ENCODE results near the gene GPR52.

- TF ChIP-seq TAF1 (IDR thresholded peaks at IDR 0.05; ENCODE audit: borderline replicate concordance, low read depth, low read length) (no peak), EZH2phosphoT487 (IDR thresholded peaks at IDR 0.05; ENCODE audit: borderline replicate concordance, low read depth) (no peak), MXI1 (IDR thresholded peaks at IDR 0.05; ENCODE audit: low read depth, low read length) (no peak), YY1 (IDR thresholded peaks at IDR 0.05; ENCODE audit: low read depth) (no peak), NFIC (IDR thresholded peaks at IDR 0.05; ENCODE audit: borderline replicate concordance) (no peak), USF1 (IDR thresholded peaks at IDR 0.05; ENCODE audit: borderline replicate concordance, low read depth) (no peak), CHD2 (IDR thresholded peaks at IDR 0.05; ENCODE audit: low read length, partially characterized antibody) (no peak), ELF1 (IDR thresholded peaks at IDR 0.05) (no peak)
- TF ChIP-seq, protein P1, sequence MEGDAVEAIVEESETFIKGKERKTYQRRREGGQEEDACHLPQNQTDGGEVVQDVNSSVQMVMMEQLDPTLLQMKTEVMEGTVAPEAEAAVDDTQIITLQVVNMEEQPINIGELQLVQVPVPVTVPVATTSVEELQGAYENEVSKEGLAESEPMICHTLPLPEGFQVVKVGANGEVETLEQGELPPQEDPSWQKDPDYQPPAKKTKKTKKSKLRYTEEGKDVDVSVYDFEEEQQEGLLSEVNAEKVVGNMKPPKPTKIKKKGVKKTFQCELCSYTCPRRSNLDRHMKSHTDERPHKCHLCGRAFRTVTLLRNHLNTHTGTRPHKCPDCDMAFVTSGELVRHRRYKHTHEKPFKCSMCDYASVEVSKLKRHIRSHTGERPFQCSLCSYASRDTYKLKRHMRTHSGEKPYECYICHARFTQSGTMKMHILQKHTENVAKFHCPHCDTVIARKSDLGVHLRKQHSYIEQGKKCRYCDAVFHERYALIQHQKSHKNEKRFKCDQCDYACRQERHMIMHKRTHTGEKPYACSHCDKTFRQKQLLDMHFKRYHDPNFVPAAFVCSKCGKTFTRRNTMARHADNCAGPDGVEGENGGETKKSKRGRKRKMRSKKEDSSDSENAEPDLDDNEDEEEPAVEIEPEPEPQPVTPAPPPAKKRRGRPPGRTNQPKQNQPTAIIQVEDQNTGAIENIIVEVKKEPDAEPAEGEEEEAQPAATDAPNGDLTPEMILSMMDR (IDR thresholded peaks at IDR 0.05), result no peak
- TF ChIP-seq, protein P2, sequence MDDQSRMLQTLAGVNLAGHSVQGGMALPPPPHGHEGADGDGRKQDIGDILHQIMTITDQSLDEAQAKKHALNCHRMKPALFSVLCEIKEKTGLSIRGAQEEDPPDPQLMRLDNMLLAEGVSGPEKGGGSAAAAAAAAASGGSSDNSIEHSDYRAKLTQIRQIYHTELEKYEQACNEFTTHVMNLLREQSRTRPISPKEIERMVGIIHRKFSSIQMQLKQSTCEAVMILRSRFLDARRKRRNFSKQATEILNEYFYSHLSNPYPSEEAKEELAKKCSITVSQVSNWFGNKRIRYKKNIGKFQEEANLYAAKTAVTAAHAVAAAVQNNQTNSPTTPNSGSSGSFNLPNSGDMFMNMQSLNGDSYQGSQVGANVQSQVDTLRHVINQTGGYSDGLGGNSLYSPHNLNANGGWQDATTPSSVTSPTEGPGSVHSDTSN (IDR thresholded peaks at IDR 0.05), result no peak
These were observed 46.7 kb upstream of the GPR52 start for GRCh38 chr1:174401075-174401474.

All from SK-N-SH (cell line).